ENCODE data around the gene TSPAN33.

DNA sequence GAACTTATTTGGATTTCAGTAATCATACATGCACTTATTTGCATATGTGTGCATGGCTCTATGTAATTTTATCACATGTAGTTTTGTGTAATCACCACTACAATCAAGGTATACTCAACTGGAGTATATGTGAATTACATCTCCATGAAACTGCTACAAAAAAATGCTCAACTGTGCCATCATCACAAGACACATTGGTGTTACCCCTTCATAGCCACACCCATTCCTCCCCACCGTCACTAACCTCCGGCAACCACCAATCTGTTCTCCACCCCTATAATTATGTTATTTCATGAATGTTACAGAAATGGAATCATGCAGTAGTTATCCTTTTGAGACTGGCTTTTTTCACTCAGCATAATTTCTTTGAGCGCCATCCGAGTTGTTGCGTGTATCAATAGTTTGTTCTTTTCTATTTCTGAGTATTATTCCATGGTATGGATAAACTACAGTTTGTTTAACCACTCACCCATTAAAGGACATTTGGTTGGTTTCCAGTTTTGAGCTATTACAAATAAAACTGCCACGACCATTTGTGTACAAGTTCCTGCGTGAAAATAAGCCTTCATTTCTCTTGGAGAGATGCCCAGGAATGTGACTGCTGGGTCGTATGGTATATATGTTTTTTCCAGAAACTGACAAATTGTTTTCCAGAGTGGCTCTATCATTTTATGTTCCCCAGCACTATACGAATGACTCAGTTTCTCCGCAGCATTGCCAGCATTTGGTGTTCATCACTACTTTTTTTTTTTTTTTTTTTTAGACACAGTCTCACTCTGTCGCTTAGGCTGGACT lies 32.6 kb downstream of the TSPAN33 start:
- TF ChIP-seq, protein P1, sequence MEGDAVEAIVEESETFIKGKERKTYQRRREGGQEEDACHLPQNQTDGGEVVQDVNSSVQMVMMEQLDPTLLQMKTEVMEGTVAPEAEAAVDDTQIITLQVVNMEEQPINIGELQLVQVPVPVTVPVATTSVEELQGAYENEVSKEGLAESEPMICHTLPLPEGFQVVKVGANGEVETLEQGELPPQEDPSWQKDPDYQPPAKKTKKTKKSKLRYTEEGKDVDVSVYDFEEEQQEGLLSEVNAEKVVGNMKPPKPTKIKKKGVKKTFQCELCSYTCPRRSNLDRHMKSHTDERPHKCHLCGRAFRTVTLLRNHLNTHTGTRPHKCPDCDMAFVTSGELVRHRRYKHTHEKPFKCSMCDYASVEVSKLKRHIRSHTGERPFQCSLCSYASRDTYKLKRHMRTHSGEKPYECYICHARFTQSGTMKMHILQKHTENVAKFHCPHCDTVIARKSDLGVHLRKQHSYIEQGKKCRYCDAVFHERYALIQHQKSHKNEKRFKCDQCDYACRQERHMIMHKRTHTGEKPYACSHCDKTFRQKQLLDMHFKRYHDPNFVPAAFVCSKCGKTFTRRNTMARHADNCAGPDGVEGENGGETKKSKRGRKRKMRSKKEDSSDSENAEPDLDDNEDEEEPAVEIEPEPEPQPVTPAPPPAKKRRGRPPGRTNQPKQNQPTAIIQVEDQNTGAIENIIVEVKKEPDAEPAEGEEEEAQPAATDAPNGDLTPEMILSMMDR (IDR thresholded peaks at IDR 0.05): no peak
- no peak for TF ChIP-seq POLR2A (IDR thresholded peaks at IDR 0.05; ENCODE audit: low read depth)
